GM10248 (cell line): ENCODE data around the gene SPDL1.
A peak's percentile ranks its signal among the peaks of the same experiment; 100 is the strongest.
"Not testable (repeated sequence)": the region's sequence is repeated elsewhere in the genome, so short reads cannot be mapped to it uniquely, and the experiment has no call there.

Experiments used
- CTCF ChIA-PET: fragments of 300-600 bp; sonication (Branson Sonifier 250); formaldehyde crosslinking; extraction: SDS; loops from one replicate; lab custom pipeline; 2021; ENCODE audit warnings: antibody characterized with exemption; lab: Yijun Ruan, JAX
- POLR2A ChIA-PET: fragments of 350-650 bp; sonication (Branson Sonifier 250); formaldehyde crosslinking; extraction: SDS; loops from one replicate; lab custom pipeline; 2020; ENCODE audit warnings: antibody characterized with exemption; lab: Yijun Ruan, JAX
- DNase-seq: peaks from one replicate; pipeline ENCODE4 v3.0.0; 2012; ENCODE audit errors: extremely low spot score
- TF ChIP-seq, protein P1 (sequence below): IDR thresholded peaks from 2 replicates; pipeline ENCODE4 v1.5.1; 2012; ENCODE audit warnings: mild to moderate bottlenecking, low read depth; ENCODE audit errors: extremely low read depth, missing control alignments, control extremely low read depth

SPDL1 gene

DNA sequence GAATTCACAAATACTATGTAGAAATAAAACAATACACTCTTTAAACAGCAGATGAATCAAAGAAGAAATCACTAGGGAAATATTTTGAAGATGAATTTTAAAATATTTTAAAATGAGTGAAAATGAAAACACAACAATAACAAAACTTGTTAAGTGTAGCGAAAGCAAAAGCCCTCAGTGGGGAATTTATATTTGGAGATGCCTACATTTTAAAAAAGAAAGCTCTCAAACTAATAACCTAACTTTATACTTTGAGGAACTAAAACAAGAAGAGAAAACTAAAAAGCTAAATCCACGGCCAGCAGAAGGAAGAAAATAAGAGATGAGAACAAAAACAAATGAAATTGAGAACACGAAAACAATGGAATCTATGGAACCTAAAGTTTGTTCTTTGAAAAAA lies 22.7 kb downstream of the SPDL1 start:
- peak; percentile 17 for DNase-seq
- ChIA-PET POLR2A (no interaction called here), CTCF (interaction anchor here (0.9 kb wide), 1 partner anchor 32 kb away, joined by 4 read pairs; the partner anchor contains the start of gene DOCK2)
- TF ChIP-seq, protein P1, sequence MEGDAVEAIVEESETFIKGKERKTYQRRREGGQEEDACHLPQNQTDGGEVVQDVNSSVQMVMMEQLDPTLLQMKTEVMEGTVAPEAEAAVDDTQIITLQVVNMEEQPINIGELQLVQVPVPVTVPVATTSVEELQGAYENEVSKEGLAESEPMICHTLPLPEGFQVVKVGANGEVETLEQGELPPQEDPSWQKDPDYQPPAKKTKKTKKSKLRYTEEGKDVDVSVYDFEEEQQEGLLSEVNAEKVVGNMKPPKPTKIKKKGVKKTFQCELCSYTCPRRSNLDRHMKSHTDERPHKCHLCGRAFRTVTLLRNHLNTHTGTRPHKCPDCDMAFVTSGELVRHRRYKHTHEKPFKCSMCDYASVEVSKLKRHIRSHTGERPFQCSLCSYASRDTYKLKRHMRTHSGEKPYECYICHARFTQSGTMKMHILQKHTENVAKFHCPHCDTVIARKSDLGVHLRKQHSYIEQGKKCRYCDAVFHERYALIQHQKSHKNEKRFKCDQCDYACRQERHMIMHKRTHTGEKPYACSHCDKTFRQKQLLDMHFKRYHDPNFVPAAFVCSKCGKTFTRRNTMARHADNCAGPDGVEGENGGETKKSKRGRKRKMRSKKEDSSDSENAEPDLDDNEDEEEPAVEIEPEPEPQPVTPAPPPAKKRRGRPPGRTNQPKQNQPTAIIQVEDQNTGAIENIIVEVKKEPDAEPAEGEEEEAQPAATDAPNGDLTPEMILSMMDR: no peak

DNA sequence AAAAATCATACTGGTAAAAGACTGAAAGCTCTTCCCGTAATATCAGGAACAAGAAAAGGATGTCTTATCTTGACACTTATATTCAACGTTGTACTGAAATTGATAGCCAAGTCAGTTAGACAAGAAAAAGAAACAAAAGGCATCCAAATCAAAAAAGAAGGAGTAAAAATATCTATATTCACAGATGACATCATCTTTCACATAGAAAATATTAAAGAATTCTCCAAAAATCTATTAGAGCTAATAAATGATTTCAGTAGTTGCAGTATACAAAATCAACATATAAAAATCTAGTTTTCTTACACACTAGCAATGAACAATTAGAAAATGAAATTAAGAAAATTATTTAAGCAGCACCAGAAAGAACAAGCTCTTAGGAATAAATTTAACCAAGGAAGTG lies 24.3 kb downstream of the SPDL1 start:
- POLR2A ChIA-PET: no interaction called here
- TF ChIP-seq, protein P1: no peak
- DNase-seq: no peak
- CTCF ChIA-PET: no interaction called here

DNA sequence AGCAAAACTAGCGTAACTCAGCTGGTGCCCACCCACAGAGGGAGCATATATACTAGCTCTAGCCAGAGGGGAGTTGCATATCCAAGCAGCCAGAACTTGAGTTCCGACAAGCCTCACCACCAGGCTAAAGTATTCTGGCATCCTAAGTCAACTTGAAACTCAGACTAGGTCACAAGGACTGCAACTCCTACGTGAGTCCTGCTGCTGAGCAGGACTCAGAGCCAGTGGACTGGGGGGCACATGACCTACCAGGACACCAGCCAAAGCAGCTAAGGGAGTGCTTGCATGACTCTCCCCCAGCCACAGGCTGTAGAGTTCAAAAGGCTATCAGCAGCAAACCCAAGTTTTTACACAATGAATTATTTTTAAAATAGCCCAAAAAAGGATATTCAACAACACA lies 26.1 kb downstream of the SPDL1 start:
- TF ChIP-seq, protein P1: no peak
- no peak for DNase-seq
- CTCF ChIA-PET: no interaction called here
- POLR2A ChIA-PET: no interaction called here

DNA sequence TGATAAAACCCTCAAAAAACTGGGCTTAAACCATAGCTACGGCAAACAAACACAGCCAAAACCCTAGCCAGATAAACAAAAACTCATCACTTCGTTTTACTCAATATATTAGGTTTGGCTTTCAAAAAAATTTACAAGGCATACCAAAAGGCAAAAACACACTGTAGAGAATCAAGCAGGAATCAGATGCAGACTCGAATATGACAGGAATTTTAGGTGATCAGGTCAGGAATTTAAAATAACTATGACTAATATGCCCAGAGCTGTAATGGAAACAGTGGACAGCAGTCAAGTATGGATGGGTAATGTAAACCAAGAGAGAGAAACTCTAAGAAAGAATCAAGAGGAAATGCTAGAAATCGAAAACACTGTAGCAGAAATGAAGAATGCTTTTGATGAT lies 27.0 kb downstream of the SPDL1 start:
- CTCF ChIA-PET: no interaction called here
- DNase-seq: no peak

DNA sequence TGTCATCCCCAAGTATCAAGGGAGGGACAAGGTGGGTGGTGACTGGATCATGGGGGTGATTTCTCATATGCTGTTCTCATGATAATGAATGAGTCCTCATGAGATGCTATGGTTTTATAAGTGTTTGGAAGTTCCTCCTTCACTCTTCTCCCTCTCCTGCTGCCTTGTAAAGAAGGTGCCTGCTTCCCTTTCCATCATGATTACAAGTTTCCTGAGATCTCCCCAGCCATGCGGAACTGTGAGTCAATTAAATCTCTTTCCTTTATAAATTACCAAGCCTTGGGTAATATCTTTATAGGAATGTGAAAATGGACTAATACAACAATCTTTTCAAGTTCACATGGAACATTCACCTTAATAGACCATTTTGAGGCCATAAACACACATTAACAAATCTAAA lies 32.0 kb downstream of the SPDL1 start:
- TF ChIP-seq, protein P1: no peak
- CTCF ChIA-PET: no interaction called here
- POLR2A ChIA-PET: no interaction called here
- DNase-seq: no peak

More for the DNA sequence above, 27.0 kb downstream of the SPDL1 start:
- POLR2A ChIA-PET: no interaction called here
- TF ChIP-seq, protein P1: no peak

DNA sequence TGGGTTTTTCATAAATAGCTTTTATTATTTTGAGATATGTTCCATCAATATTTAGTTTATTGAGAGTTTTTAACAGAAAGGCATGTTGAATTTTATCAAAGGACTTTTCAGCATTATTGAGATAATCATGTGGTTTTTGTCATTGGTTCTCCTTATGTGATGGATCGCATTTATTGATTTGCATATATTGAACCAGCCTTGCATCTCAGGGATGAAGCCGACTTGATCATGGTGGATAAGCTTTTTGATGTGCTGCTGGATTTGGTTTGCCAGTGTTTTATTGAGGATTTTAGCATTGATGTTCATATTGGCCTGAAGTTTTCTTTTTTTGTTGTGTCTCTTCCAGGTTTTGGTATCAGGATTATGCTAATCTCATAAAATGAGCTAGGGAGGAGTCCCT lies 40.7 kb downstream of the SPDL1 start:
- CTCF ChIA-PET: interaction anchor here (0.9 kb wide), 1 partner anchor 12 kb away, joined by 3 read pairs; no protein-coding TSS in a partner anchor
- DNase-seq, POLR2A ChIA-PET: not testable (repeated sequence)

DNA sequence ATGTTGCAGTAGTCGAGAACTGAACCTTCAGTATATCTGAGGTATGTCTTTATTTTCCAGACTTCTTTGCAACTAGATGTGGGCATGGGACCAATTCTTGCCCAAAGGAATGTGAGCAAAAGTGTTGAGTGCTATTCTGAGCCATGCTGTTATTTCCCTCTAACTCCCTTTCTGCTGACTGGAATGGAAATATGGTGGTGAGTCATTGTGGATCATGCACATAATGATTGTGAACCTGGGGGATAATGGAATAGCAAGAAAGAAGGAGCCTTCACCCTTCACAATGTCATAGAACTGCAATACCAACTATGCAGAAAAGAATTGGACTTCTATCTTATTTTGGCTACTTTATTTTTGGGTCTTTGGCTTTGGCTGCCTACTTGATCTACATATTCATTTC lies 43.2 kb downstream of the SPDL1 start:
- CTCF ChIA-PET: no interaction called here
- no peak for DNase-seq
- TF ChIP-seq, protein P1: no peak
- POLR2A ChIA-PET: no interaction called here
